K562 (cell line): ENCODE measurements around the gene TLE3. TPM values are rescaled to one million over a fixed set of nuclear protein-coding genes. Genes with fewer than 3 reads are reported as not detected.

Experiments used
- ERF ChIP-seq: fragments of 450-650 bp; formaldehyde crosslinking; IDR thresholded peaks from 2 replicates; pipeline ENCODE4 v1.4.0; 2020; ENCODE audit warnings: mild to moderate bottlenecking, mixed read lengths
- JUN ChIP-seq, 2 experiments: sonication (generic) in 1 of 2; formaldehyde crosslinking in 1 of 2; IDR thresholded peaks; 2 replicates each; pipeline versions ENCODE4 v1.6.1 to v1.8.0; 2012 to 2022; ENCODE audit warnings: borderline replicate concordance in 2 of 2, mild to moderate bottlenecking in 2 of 2, improper control_type of control experiment in 1 of 2, low read depth in 1 of 2, low read length in 1 of 2, missing genetic modification reagents in 1 of 2
- MYC ChIP-seq, 2 experiments: fragments of 250-450 bp in 1 of 2; sonication (Bioruptor Pico) in 1 of 2; IDR thresholded peaks; 2 replicates each; pipeline versions ENCODE4 v1.5.1 to v1.6.1; 2012 to 2021; ENCODE audit warnings: low read depth in 2 of 2, borderline replicate concordance in 1 of 2, improper control_type of control experiment in 1 of 2, low read length in 1 of 2, mild to moderate bottlenecking in 1 of 2, moderate library complexity in 1 of 2
- RBM17 ChIP-seq: fragments of 200-400 bp; formaldehyde crosslinking; IDR thresholded peaks from 2 replicates; pipeline ENCODE4 v1.6.1; 2017; ENCODE audit warnings: low read depth, mild to moderate bottlenecking, low read length, borderline replicate concordance
- TCF7L2 ChIP-seq: fragments of 150-350 bp; IDR thresholded peaks from 2 replicates; pipeline ENCODE4 v1.6.1; 2016; ENCODE audit warnings: low read depth, mild to moderate bottlenecking, low read length, moderate library complexity
- YY1 ChIP-seq, 3 experiments: IDR thresholded peaks; 2 replicates each; pipeline ENCODE4 v1.6.1; 2011; ENCODE audit warnings: low read length in 2 of 3, mild to moderate bottlenecking in 2 of 3, moderate library complexity in 2 of 3, borderline replicate concordance in 1 of 3, control low read depth in 1 of 3, low read depth in 1 of 3; ENCODE audit not compliant: insufficient read depth in 3 of 3, insufficient replicate concordance in 2 of 3, control insufficient read depth in 1 of 3, insufficient read length in 1 of 3; ENCODE audit errors: extremely low read depth in 1 of 3
- ZNF707 ChIP-seq: fragments of 250-450 bp; sonication (Bioruptor Pico); conservative IDR thresholded peaks from 2 replicates; pipeline ENCODE4 v1.8.0; 2022; ENCODE audit warnings: inconsistent platforms, mild to moderate bottlenecking, moderate library complexity
- polyA plus RNA-seq, 8 experiments: library from polyadenylated mRNA; depleted of rRNA in 4 of 8; stranded (reverse) in 5 of 8; unstranded in 3 of 8; fragments of >200 nt; fragmentation: Nextera tagmentation in 2 of 8; fragmentation: Illumina TruSeq in 1 of 8; extraction: Ambion mirVana in 2 of 8; extraction: Trizol in 1 of 8; gene quantifications; 2 replicates each; pipeline versions ENCODE4 v1.2.1 to v1.2.3, GENCODE V29; 2011 to 2014; ENCODE audit warnings: inconsistent platforms in 1 of 8, missing spikeins in 1 of 8
- total RNA-seq, 7 experiments: library from RNA; depleted of rRNA in 6 of 7; stranded (reverse); fragments of >200 nt in 6 of 7; fragmentation: Illumina TruSeq in 2 of 7; extraction: Trizol in 2 of 7; gene quantifications; 2 replicates each; pipeline versions ENCODE4 v1.2.1 to v1.2.3, GENCODE V29; 2011 to 2021; ENCODE audit warnings: low replicate concordance in 1 of 7
- TF ChIP-seq, protein P1 (sequence below): fragments of 450-650 bp; formaldehyde crosslinking; conservative IDR thresholded peaks from 2 replicates; pipeline ENCODE4 v1.4.0; 2022; ENCODE audit warnings: mild to moderate bottlenecking, missing genetic modification characterization
- TF ChIP-seq, protein P2 (sequence below): IDR thresholded peaks from 2 replicates; pipeline ENCODE4 v1.6.1; 2011; ENCODE audit warnings: borderline replicate concordance, low read depth, mild to moderate bottlenecking, moderate library complexity, low read length; ENCODE audit not compliant: insufficient read depth, poor library complexity, severe bottlenecking

The TLE3 gene
- total and polyA plus RNA-seq, 9 of the 15 experiments (the other 6 are each of a cell fraction or from before 2014, with no cell fraction given): 1.5 to 84.2 (median 14.1) TPM

DNA sequence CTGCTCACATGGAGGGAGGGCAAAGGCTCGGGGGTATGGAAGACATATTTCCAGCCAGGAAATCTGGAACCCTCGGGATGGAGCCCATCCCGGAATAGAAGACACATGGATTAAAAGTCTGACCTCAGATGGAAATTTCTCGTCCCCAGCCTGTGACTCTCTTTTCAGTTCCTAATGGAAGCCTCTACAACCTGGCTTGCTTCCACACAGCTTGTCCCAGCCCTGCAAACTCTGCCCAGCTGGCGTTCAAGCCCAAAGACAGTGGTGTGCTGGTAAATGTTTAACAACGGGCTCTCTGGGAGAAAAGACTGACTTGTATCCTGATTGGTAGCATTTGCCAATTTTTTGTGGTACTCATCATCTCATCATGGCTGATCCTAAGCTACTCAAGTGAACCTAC is 35.6 kb upstream of the TLE3 start (continued):
- TF ChIP-seq, protein P1, sequence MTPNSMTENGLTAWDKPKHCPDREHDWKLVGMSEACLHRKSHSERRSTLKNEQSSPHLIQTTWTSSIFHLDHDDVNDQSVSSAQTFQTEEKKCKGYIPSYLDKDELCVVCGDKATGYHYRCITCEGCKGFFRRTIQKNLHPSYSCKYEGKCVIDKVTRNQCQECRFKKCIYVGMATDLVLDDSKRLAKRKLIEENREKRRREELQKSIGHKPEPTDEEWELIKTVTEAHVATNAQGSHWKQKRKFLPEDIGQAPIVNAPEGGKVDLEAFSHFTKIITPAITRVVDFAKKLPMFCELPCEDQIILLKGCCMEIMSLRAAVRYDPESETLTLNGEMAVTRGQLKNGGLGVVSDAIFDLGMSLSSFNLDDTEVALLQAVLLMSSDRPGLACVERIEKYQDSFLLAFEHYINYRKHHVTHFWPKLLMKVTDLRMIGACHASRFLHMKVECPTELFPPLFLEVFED: no peak
- TF ChIP-seq YY1 (IDR thresholded peaks at IDR 0.05; ENCODE audit: borderline replicate concordance in 1 of 3, control insufficient read depth in 1 of 3, extremely low read depth in 1 of 3, insufficient read depth in 3 of 3, insufficient read length in 1 of 3, insufficient replicate concordance in 2 of 3, low read depth in 1 of 3, low read length in 2 of 3) (no peak), TCF7L2 (no peak), ZNF707 (CRISPR knock-in tag) (no peak), JUN (IDR thresholded peaks at IDR 0.05; ENCODE audit: borderline replicate concordance, low read depth, low read length) (no peak), JUN (CRISPR knock-in tag; IDR thresholded peaks at IDR 0.05; ENCODE audit: borderline replicate concordance) (no peak), RBM17 (no peak), ERF (CRISPR knock-in tag) (no peak), MYC (IDR thresholded peaks at IDR 0.05; ENCODE audit: low read depth, low read length) (no peak), MYC (CRISPR knock-in tag; IDR thresholded peaks at IDR 0.05; ENCODE audit: borderline replicate concordance, low read depth) (no peak)
- TF ChIP-seq, protein P2, sequence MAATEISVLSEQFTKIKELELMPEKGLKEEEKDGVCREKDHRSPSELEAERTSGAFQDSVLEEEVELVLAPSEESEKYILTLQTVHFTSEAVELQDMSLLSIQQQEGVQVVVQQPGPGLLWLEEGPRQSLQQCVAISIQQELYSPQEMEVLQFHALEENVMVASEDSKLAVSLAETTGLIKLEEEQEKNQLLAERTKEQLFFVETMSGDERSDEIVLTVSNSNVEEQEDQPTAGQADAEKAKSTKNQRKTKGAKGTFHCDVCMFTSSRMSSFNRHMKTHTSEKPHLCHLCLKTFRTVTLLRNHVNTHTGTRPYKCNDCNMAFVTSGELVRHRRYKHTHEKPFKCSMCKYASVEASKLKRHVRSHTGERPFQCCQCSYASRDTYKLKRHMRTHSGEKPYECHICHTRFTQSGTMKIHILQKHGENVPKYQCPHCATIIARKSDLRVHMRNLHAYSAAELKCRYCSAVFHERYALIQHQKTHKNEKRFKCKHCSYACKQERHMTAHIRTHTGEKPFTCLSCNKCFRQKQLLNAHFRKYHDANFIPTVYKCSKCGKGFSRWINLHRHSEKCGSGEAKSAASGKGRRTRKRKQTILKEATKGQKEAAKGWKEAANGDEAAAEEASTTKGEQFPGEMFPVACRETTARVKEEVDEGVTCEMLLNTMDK: no peak
